GM12873 (cell line): ENCODE data around the gene PTPRD.

Experiments
- CTCF ChIP-seq: IDR thresholded peaks from 2 replicates; pipeline ENCODE4 v1.5.1; 2012; ENCODE audit warnings: low read depth, mild to moderate bottlenecking, moderate library complexity, low read length, control low read depth; ENCODE audit not compliant: insufficient read depth; ENCODE audit errors: missing control alignments

The PTPRD gene

GRCh38 chr9:10612641-10613398 lies at the start of gene PTPRD:
TSS of gene PTPRD (minus strand) at chr9:10613002.
- peak; percentile 33 for TF ChIP-seq CTCF

DNA sequence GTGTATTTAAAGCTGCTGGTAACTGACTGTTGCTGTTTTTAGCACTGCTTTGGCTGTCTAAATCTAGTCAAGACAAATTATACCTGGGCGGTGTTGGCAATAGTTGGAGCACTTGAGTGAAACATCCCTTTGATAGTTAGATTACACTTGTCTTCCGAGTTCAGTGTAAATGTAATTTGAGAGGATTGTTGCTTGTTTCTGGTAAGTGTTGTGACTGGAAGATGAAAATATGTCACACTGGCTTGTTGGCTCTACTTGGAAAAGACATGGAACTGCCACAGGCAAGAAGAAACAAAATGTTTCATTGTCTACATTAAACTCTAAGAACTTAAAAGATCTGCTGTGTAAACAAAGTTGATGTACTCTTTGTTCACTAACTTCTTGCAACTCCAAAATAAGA lies 49.2 kb upstream of the PTPRD start:
- TF ChIP-seq CTCF, result no peak

DNA sequence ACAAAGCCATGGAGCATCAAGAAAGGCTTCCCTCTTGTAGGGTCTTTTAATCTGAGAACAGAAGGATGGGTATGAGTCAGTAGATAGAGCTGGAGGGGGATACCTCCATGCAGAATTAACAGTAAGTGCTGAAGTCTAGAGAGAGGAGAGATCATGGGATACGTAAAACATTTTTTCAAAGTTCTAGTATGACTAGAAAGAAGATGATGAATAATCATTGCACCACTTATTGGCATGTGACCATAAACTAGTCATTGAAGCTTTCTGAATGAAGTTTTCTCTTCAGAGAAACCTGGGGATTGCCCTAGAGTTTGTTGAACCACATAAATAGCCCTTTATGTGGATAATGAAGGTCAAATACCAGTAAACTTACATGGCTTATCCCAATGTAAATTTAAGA lies 48.6 kb upstream of the PTPRD start:
- TF ChIP-seq CTCF, result no peak

GRCh38 chr9:10651012-10651411 lies 38.2 kb upstream of the PTPRD start:
- TF ChIP-seq CTCF, result no peak

- TF ChIP-seq CTCF, result no peak
Observed at GRCh38 chr9:10649076-10649475, 36.3 kb upstream of the PTPRD start.

DNA sequence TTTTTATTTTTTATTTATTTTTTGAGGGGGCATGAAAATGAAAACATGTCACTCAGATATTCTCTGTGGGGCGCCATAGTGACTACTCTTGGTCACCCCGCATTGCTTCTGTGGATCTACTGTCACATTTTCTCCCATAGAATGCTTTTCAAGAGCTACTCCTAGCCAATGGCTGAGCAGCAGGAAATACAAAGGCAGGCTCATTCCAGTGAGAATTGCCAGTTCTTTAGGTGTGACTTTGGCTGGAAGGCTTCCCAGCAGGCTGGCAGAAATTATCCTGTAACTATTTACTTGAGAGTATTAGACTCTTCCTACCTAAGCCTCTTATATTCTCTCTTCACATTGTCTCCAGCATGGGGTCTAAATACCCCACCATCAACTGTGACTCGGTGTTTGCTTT lies 21.0 kb upstream of the PTPRD start:
- TF ChIP-seq CTCF, result no peak

GRCh38 chr9:10614196-10614800 lies 1.5 kb upstream of the PTPRD start:
- no peak for TF ChIP-seq CTCF
